ENCODE measurements around the gene FREM2. TPM values are rescaled to one million over a fixed set of nuclear protein-coding genes. Genes with fewer than 3 reads are reported as not detected.

FREM2 gene
- total and polyA plus RNA-seq, 2 of the 4 experiments (the other 2 are of a cell fraction) = not detected

DNA sequence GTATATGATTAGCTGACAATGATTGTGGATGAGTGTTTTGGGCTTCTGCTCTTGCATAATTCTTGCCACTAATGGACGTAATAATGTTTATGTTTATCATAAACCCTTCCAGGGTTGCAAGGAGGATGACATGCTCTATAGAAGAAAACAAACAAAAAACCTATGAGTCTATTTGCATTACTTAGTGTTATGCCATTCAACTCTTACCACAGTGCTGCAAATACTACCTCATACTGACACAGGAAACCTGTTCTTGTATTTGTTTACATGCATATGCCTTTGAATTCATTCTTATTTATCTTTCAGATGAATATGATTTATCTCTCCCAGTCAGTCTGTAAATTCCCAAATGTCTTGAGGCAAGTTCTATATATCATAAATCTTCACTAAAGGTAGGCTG is 39.6 kb upstream of the FREM2 start:
- TF ChIP-seq CEBPB (IDR thresholded peaks at IDR 0.05; ENCODE audit: low read depth, low read length) (no peak), RFX5 (IDR thresholded peaks at IDR 0.05; ENCODE audit: low read depth, low read length) (no peak), RCOR1 (IDR thresholded peaks at IDR 0.05; ENCODE audit: insufficient replicate concordance, low read length) (no peak), POLR2A (IDR thresholded peaks at IDR 0.05; ENCODE audit: low read depth, low read length) (no peak), CHD1 (IDR thresholded peaks at IDR 0.05; ENCODE audit: low read depth, low read length) (no peak), CTCF (conservative IDR thresholded peaks at IDR 0.05; ENCODE audit: low read depth, low read length) (no peak), BHLHE40 (IDR thresholded peaks at IDR 0.05; ENCODE audit: low read depth, low read length) (no peak), MXI1 (IDR thresholded peaks at IDR 0.05; ENCODE audit: borderline replicate concordance, low read depth, low read length) (no peak), FOS (IDR thresholded peaks at IDR 0.05; ENCODE audit: low read depth, low read length) (no peak), MAZ (IDR thresholded peaks at IDR 0.05; ENCODE audit: borderline replicate concordance, low read depth, low read length) (no peak), USF2 (IDR thresholded peaks at IDR 0.05; ENCODE audit: low read depth, low read length) (no peak)
- TF ChIP-seq, protein P1, sequence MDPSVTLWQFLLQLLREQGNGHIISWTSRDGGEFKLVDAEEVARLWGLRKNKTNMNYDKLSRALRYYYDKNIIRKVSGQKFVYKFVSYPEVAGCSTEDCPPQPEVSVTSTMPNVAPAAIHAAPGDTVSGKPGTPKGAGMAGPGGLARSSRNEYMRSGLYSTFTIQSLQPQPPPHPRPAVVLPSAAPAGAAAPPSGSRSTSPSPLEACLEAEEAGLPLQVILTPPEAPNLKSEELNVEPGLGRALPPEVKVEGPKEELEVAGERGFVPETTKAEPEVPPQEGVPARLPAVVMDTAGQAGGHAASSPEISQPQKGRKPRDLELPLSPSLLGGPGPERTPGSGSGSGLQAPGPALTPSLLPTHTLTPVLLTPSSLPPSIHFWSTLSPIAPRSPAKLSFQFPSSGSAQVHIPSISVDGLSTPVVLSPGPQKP (IDR thresholded peaks at IDR 0.05; ENCODE audit: borderline replicate concordance, low read depth, low read length) = no peak
- Histone ChIP-seq H3K23ac (ENCODE audit: low read depth, low read length) (no peak overlapping the region), H2AK5ac (ENCODE audit: low read depth, low read length) (no peak overlapping the region), H3K56ac (ENCODE audit: extremely low read depth, insufficient read depth, low read length) (no peak overlapping the region), H3K14ac (replicated peaks; ENCODE audit: low read depth, low read length) (no peak overlapping the region), H3K4me1 (ENCODE audit: control insufficient read depth, insufficient read depth, low read length) (no peaks in the 10 kb centered on the region), H3K9ac (ENCODE audit: low read depth, low read length) (no peak overlapping the region), H3K4ac (ENCODE audit: low read depth, low read length) (no peak overlapping the region), H2BK15ac (ENCODE audit: low read depth, low read length) (no peak overlapping the region), H3K4me2 (ENCODE audit: low read depth, low read length) (no peak overlapping the region), H3K9me1 (ENCODE audit: insufficient read depth, low read length) (no peaks in the 10 kb centered on the region), H3K36me3 (ENCODE audit: control insufficient read depth, insufficient read depth, low read length) (no peaks in the 10 kb centered on the region), H4K5ac (ENCODE audit: low read depth, low read length) (no peak overlapping the region), H3K9me3 (ENCODE audit: control insufficient read depth, insufficient read depth, low read length) (no peaks in the 10 kb centered on the region), H2AK9ac (replicated peaks; ENCODE audit: low read depth, low read length, poor library complexity) (no peak overlapping the region), H2BK5ac (ENCODE audit: low read depth, low read length, poor library complexity, severe bottlenecking) (no peak overlapping the region), H3K27ac (ENCODE audit: insufficient read depth, low read length) (no peak overlapping the region), H2BK120ac (ENCODE audit: low read depth, low read length) (no peak overlapping the region), H3K4me3 (ENCODE audit: insufficient read depth, low read depth, low read length) (no peak overlapping the region), H4K20me1 (ENCODE audit: insufficient read depth, low read length) (no peaks in the 10 kb centered on the region), H3K79me1 (ENCODE audit: low read depth in 1 of 2, low read length in 2 of 2) (no peaks in the 10 kb centered on the region), H4K91ac (ENCODE audit: insufficient read depth, low read depth, low read length) (no peak overlapping the region), H2BK20ac (ENCODE audit: low read depth, low read length) (no peak overlapping the region), H3K18ac (ENCODE audit: low read depth, low read length) (no peak overlapping the region), H2AFZ (replicated peaks; ENCODE audit: low read length, poor library complexity) (no peak overlapping the region), H4K8ac (ENCODE audit: low read depth in 2 of 2, low read length in 2 of 2) (no peak overlapping the region), H3K27me3 (ENCODE audit: control insufficient read depth, insufficient read depth, low read length) (no peaks in the 10 kb centered on the region)
- WGBS, 2 experiments (ENCODE audit: extremely low coverage in 2 of 2, insufficient read length in 1 of 2) = no CpG with 5 or more reads among the region's 1 CpG
- ChIA-PET CTCF (interaction anchor here (0.6 kb wide), 1 partner anchor 68 kb away, joined by 3 read pairs; no protein-coding TSS in a partner anchor), POLR2A (ENCODE audit: unreplicated experiment) (no interaction called here)
- DNase-seq (no peak), ATAC-seq (ENCODE audit: low read depth) (no peak)
- dilution Hi-C loops (cut with HindIII; ENCODE audit: low sequenced_read_pairs, unreplicated experiment) (no loop called here), in situ Hi-C loops (cut with MboI; ENCODE audit: low sequenced_read_pairs) (no loop called here), intact Hi-C loops (cut with micrococcal nuclease) (no loop called here)
- BruUV-seq (replicated peaks) = no TSS peak

All from IMR-90 (cell line).